ENCODE data around the gene KRT83.

GRCh38 chr12:52360663-52361271, 39.6 kb upstream of the KRT83 start:
- no peak for TF ChIP-seq POLR2AphosphoS5 (IDR thresholded peaks at IDR 0.05; ENCODE audit: low read depth, low read length)
- no peak for TF ChIP-seq SPI1 (IDR thresholded peaks at IDR 0.05; ENCODE audit: low read depth, low read length)

Data from GM12891 (cell line).